Endothelial cell of umbilical vein (primary cell): ENCODE data around the gene SYCP1. TPM values are rescaled to one million over a fixed set of nuclear protein-coding genes. Genes with fewer than 3 reads are reported as not detected.

ENCODE experiments used
- BruUV-seq: library from RNA; stranded (reverse); fragments of 400-500 nt; replicated peaks from 2 replicates; lab custom pipeline; 2021; lab: Mats Ljungman, UMichigan
- CTCF ChIA-PET: fragments of 300-600, 350-600 bp; sonication (Branson Sonifier 250); formaldehyde crosslinking; loops from one replicate; lab custom pipeline; 2021; ENCODE audit warnings: antibody characterized with exemption, inconsistent platforms; lab: Charles Lee
- POLR2A ChIA-PET: fragments of 300-600, 350-600 bp; sonication (Branson Sonifier 250); formaldehyde crosslinking; loops from one replicate; lab custom pipeline; 2021; ENCODE audit warnings: antibody characterized with exemption, inconsistent platforms; lab: Charles Lee
- DNase-seq: peaks from one replicate; pipeline ENCODE4 v3.0.0-alpha.2; 2011; ENCODE audit warnings: low read depth, low spot score
- FAIRE-seq: peaks from 2 replicates; lab custom pipeline; 2011; peaks lifted over from hg19 to GRCh38; lab: Jason Lieb, UNC
- H2AFZ ChIP-seq: 2 replicates; pipeline ENCODE4 v1.6.0; 2012; ENCODE audit warnings: low read depth, low read length, control low read depth, inconsistent platforms
- H3K27ac ChIP-seq: 2 replicates; pipeline ENCODE4 v1.5.1; 2011; ENCODE audit warnings: low read depth, mild to moderate bottlenecking, control low read depth, low read length, moderate library complexity; ENCODE audit not compliant: insufficient read depth
- H3K27me3 ChIP-seq, 2 experiments: 2 replicates each; pipeline versions ENCODE4 v1.6.0 to v1.6.1; 2011; ENCODE audit warnings: low read length in 2 of 2, mixed read lengths in 1 of 2; ENCODE audit not compliant: control insufficient read depth in 2 of 2, insufficient read depth in 2 of 2
- H3K36me3 ChIP-seq, 2 experiments: 2 replicates in 1 of 2; 3 replicates in 1 of 2; pipeline ENCODE4 v1.5.1; 2011; ENCODE audit warnings: low read length in 2 of 2, mild to moderate bottlenecking in 1 of 2, moderate library complexity in 1 of 2; ENCODE audit not compliant: control insufficient read depth in 2 of 2, insufficient read depth in 2 of 2; ENCODE audit errors: extremely low read depth in 1 of 2
- H3K4me1 ChIP-seq: 3 replicates; pipeline ENCODE4 v1.5.1; 2011; ENCODE audit warnings: mild to moderate bottlenecking, low read length; ENCODE audit not compliant: control insufficient read depth, insufficient read depth; ENCODE audit errors: extremely low read depth
- H3K4me2 ChIP-seq: 2 replicates; pipeline ENCODE4 v1.6.1; 2011; ENCODE audit warnings: low read length, control low read depth, mixed read lengths; ENCODE audit not compliant: insufficient read depth
- H3K4me3 ChIP-seq, 3 experiments: fragments of 200-600 bp in 1 of 3; sonication (generic), shearing (Covaris generic) in 1 of 3; replicated peaks in 1 of 3; 2 replicates each; pipeline ENCODE4 v1.5.1; 2011 to 2016; ENCODE audit warnings: control low read depth in 3 of 3, low read length in 3 of 3, mild to moderate bottlenecking in 2 of 3, inconsistent platforms in 1 of 3, low read depth in 1 of 3, moderate library complexity in 1 of 3; ENCODE audit not compliant: insufficient read depth in 1 of 3
- H3K79me2 ChIP-seq: 2 replicates; pipeline ENCODE4 v1.6.0; 2012; ENCODE audit warnings: low read length, inconsistent platforms; ENCODE audit not compliant: control insufficient read depth, insufficient read depth
- H3K9ac ChIP-seq: replicated peaks from 2 replicates; pipeline ENCODE3; 2011; ENCODE audit warnings: low read length, control low read depth; ENCODE audit not compliant: insufficient read depth; ENCODE audit errors: extremely low read depth
- H3K9me1 ChIP-seq: replicated peaks from 3 replicates; pipeline ENCODE4 v1.6.0; 2011; ENCODE audit warnings: mild to moderate bottlenecking, low read length; ENCODE audit not compliant: control insufficient read depth, insufficient read depth; ENCODE audit errors: extremely low read depth
- H3K9me3 ChIP-seq: replicated peaks from 2 replicates; pipeline ENCODE4 v1.5.1; 2012; ENCODE audit warnings: low read length, inconsistent platforms; ENCODE audit not compliant: control insufficient read depth, insufficient read depth
- H4K20me1 ChIP-seq: replicated peaks from 2 replicates; pipeline ENCODE3; 2011; ENCODE audit warnings: mild to moderate bottlenecking, low read length; ENCODE audit not compliant: control insufficient read depth, insufficient read depth; ENCODE audit errors: extremely low read depth
- CTCF ChIP-seq, 2 donors: IDR thresholded peaks; 1 replicate in 1 of 2; 2 replicates in 1 of 2; pipeline ENCODE4 v1.5.1; 2011; ENCODE audit warnings: low read length in 2 of 2, mild to moderate bottlenecking in 2 of 2, moderate library complexity in 2 of 2, control low read depth in 1 of 2, inconsistent platforms in 1 of 2, low read depth in 1 of 2; ENCODE audit not compliant: insufficient read depth in 1 of 2; ENCODE audit errors: extremely low read depth in 1 of 2
- EZH2 ChIP-seq: IDR thresholded peaks from 2 replicates; pipeline ENCODE4 v1.6.1; 2012; ENCODE audit warnings: borderline replicate concordance, low read depth, mild to moderate bottlenecking, moderate library complexity, low read length, inconsistent platforms; ENCODE audit not compliant: severe bottlenecking
- FOS ChIP-seq: IDR thresholded peaks from 2 replicates; pipeline ENCODE4 v1.6.1; 2011; ENCODE audit warnings: mild to moderate bottlenecking, low read length, moderate library complexity, borderline replicate concordance; ENCODE audit not compliant: insufficient read depth
- GATA2 ChIP-seq: IDR thresholded peaks from 2 replicates; pipeline ENCODE4 v1.7.0; 2011; ENCODE audit warnings: low read depth, mild to moderate bottlenecking, moderate library complexity, mixed read lengths, low read length; ENCODE audit not compliant: insufficient read length, insufficient read depth
- JUN ChIP-seq: IDR thresholded peaks from 2 replicates; pipeline ENCODE4 v1.6.1; 2011; ENCODE audit warnings: borderline replicate concordance, low read depth; ENCODE audit not compliant: insufficient read length, insufficient read depth
- MAX ChIP-seq: IDR thresholded peaks from 2 replicates; pipeline ENCODE4 v1.6.1; 2011; ENCODE audit not compliant: insufficient read depth, insufficient read length
- MYC ChIP-seq: IDR thresholded peaks from one replicate; pipeline ENCODE4 v1.6.1; 2011; ENCODE audit warnings: mild to moderate bottlenecking, low read depth, low read length
- POLR2A ChIP-seq: IDR thresholded peaks from 2 replicates; pipeline ENCODE4 v1.6.1; 2012; ENCODE audit warnings: low read depth, mild to moderate bottlenecking, control low read depth, low read length
- POLR2AphosphoS5 ChIP-seq: IDR thresholded peaks from 2 replicates; pipeline ENCODE4 v1.6.1; 2012; ENCODE audit warnings: low read depth, mild to moderate bottlenecking, control low read depth, low read length, moderate library complexity; ENCODE audit not compliant: insufficient read depth
- dilution Hi-C: fragments of 300-500 bp; cut with MboI; formaldehyde crosslinking; loops from one replicate; pipeline ENCODE4 v1.15.0; 2019; ENCODE audit warnings: low sequenced_read_pairs; ENCODE audit not compliant: extremely low pct_ligation_motif_present
- intact Hi-C: fragments of 100-400 bp; cut with micrococcal nuclease; formaldehyde crosslinking; loops from one replicate; pipeline ENCODE4 v1.10.0; 2022
- polyA plus RNA-seq, 4 experiments: library from polyadenylated mRNA; depleted of rRNA in 3 of 4; stranded (reverse) in 3 of 4; unstranded in 1 of 4; fragments of >200 nt; gene quantifications; 2 replicates each; pipeline versions ENCODE4 v1.2.1 to v1.2.3, GENCODE V29; 2011 to 2012; ENCODE audit warnings: missing spikeins in 1 of 4
- total RNA-seq: library from RNA; stranded (reverse); gene quantifications from 2 replicates; pipeline ENCODE4 v1.2.3, GENCODE V29; 2021

Gene SYCP1
- total and polyA plus RNA-seq, 2 donors (not counting 3 experiments of a cell fraction or from before 2014, with no cell fraction given), result not detected

- Histone ChIP-seq H3K9me1 (no peaks in the 10 kb centered on the region), H3K9me3 (no peaks in the 10 kb centered on the region), H3K27me3 (peaks cover 1 to 9% of the 10 kb centered on the region in 2 experiments), H3K4me1 (no peaks in the 10 kb centered on the region), H3K27ac (no peak overlapping the region), H2AFZ (no peak overlapping the region), H3K36me3 (no peaks in the 10 kb centered on the region), H4K20me1 (no peaks in the 10 kb centered on the region), H3K4me3 (no peak overlapping the region), H3K9ac (no peak overlapping the region), H3K4me2 (no peak overlapping the region), H3K79me2 (no peaks in the 10 kb centered on the region)
- FAIRE-seq (no peak), DNase-seq (no peak)
- dilution Hi-C loops (no loop called here), intact Hi-C loops (no loop called here)
- no TSS peak for BruUV-seq
- POLR2A ChIA-PET, result no interaction called here
- TF ChIP-seq MYC (no peak), EZH2 (no peak), GATA2 (no peak), POLR2A (no peak), MAX (no peak), POLR2AphosphoS5 (no peak), CTCF (IDR thresholded peaks at IDR 0.05; ENCODE audit: extremely low read depth in 1 of 2, insufficient read depth in 1 of 2, low read depth in 1 of 2, low read length in 2 of 2) (no peak), JUN (no peak), FOS (no peak)
- CTCF ChIA-PET, result no interaction called here
Measured at GRCh38 chr1:114901814-114902213, 47.2 kb downstream of the SYCP1 start.
